T-helper 9 cell (primary cell): ENCODE measurements around the gene FMN1.

Source experiments
- DNase-seq: peaks from one replicate; pipeline ENCODE4 v3.0.0-alpha.2; 2020

The FMN1 gene

DNA sequence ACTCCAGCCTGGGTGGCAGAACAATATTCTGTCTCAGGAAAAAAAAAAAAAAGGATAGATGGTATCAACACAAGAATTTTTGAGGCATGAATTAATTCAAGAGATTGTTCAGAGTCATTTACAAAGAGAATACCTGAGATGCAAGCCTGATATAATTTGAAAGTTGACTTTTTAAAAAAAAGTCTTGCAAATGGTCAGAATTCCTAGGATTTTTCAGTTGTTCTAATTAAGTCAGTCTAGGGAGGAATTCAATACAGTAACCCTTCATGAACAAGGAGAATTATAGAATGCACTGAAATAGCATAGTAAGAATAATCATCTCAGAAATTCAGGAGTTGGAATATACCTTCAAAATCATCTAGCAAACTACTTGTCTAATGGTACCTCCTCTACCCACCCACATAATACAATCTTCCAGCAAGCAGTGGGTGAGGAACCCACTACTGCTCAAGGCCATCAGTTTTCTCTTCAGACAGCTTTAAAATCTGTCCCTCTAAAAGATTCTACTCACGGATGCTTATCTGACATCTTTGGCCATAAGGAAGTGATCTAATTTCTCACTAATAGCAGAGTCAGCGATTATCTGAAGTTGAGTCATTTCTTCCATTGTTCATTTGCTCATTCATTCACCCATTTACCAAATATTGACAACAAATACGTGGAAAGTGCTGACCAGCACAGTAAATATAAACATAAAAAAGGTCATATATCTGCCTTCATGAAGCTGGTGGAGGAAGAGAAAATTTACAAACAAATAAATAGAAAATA lies 317.1 kb downstream of the FMN1 start:
- DNase-seq: no peak

DNA sequence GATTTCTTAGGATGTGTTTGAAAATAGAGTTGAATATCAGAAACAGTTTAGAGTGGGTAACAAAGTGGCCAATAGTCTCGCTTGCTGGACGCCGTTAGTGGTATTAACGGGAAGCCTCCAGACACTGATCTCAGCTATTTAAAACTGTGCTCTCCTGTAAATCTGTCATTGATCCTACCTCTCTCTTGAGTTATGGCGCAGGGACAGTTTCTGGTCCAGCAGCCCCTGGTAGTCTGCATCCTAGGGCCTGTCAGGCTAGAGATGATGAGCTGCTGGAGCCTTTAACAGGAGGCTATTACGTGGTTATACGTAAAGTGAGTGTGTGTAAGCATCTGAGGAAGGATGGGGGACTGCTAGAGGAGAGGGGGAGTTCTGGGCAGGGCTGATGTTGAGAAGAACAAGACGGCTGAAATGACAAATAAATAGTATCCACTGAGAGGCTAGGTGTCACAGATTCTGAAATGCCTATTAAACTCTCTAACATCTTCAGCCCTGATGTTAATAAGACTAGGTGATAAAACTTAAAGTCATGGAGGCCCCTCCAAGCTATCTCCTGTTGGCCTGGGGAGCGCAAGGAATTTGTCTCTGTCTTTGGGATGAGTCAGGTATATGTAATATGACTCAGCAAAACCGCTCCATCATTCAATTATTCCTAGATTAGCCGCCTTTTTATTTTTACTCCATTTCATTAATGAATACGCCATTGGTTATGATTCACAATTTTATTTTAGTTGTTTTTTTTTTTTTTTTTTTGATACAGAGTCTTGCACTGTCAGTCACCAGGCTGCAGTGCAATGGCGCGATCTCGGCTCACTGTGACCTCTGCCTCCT lies 321.0 kb downstream of the FMN1 start:
- no peak for DNase-seq

DNA sequence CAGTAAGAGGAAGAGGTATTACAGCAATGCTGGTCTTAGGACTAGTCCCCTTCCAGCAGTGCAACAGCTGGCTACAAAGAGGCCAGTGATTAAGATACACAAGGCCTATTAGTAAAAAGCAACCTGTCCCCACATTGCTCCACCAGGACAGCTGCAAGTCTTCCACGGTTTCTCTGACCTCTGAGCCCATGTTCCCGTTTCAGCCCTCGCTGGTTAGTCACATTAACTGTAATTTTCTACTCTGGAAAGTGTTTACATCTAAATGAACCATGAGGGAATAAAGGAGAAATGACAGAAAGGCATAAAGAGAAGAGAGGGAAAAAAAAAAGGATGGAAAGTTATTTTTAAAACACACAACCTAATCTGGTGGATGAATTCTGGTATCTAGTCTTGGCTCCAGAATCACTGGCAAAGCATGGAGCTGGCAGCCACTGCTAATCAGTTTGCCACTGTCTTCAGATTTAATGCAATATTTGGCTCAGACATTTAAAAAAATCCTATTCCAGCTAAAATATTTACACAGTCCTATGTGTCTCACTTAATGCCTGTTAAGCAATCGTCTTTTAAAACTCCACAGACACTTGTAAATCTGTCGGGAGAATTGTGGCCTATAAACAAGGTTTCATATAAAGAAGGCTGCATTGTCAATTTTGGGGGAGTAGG lies 321.8 kb downstream of the FMN1 start:
- DNase-seq: no peak

DNA sequence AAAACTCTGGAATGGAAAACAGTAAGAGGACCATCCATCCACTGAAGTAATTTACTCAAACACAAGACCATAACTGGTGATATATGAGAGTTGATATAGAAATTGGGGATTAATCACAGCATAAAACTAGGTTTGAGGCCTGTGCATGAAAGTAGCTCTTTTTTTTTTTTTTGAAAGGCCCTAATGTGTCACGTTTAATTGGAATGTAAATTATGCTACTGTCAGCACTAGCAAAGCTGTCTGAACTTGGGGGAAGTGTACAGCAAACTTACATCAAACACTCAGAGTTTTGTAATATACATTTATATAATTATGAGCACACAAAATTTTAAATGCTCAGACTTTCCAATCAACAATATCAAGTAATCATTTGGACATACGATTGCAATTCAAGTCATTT lies 322.6 kb downstream of the FMN1 start:
- DNase-seq: no peak

DNA sequence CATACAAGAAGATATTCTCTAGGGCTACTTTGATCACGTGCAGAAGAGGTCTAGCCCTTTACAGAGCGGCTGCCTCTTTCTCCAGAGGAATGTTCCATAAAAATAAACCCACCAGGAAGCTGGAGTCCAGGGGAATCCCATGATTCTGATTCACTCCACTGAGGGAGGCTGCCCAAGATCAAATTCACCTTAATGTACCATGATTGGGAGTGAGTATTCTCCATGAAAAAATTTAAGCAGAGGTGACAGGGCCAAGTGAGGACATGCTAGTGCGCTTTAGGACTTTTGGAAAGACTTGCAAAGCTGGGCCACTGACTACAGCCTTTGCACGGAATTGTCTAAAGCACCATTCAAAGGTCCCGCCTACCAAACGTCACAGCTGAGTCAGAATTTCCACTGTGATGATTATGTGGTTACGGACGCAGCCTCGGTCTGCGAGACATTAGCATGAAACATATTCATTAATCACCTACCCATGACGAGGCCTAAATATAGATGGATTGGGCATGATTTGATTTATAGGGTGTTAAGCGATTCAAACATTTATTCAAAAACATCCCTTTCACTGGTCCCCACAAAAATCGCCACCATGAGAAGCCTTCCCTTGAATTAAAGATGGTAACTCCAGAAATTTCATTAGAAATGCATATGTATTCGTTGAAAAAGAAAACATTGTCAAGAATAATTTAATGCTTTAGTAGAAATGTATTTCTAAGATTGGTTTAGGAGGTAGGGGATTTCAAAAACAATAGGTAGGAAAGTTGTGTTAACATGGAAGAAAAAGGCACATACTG lies 324.1 kb downstream of the FMN1 start:
- no peak for DNase-seq

DNA sequence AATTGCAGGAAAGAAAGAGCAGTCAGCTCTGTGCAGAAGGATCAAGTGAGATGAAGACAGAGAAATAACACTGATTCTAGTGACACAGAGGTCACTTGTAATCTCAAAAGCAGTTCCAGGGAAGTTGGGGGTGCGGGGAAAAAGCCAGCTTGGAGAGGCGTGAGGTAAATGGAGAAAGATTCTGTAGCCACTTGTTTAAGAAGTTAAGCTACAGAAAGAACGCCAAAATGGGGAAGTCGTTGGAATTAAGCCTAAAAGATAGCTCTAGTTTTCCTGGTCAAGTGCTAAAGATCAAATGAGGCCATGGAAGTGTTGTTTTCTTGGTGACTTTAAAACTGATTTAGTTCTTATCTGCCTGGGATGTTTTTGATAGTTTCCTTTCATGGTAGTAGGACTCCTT lies 324.7 kb downstream of the FMN1 start:
- DNase-seq: no peak

DNA sequence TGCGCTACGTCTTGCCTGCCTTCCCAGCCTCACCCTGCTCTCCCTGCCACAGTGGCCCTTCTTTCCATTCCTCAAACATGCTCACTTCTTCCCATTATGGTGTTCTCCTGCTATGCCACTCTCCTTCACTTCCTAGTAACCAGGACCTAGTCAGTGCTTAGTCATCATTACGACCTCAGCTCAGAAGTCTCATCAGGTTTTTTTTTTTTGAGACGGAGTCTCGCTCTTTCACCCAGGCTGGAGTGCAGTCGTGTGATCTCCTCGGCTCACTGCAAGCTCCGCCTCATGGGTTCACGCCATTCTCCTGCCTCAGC lies 327.2 kb downstream of the FMN1 start:
- DNase-seq: no peak

DNA sequence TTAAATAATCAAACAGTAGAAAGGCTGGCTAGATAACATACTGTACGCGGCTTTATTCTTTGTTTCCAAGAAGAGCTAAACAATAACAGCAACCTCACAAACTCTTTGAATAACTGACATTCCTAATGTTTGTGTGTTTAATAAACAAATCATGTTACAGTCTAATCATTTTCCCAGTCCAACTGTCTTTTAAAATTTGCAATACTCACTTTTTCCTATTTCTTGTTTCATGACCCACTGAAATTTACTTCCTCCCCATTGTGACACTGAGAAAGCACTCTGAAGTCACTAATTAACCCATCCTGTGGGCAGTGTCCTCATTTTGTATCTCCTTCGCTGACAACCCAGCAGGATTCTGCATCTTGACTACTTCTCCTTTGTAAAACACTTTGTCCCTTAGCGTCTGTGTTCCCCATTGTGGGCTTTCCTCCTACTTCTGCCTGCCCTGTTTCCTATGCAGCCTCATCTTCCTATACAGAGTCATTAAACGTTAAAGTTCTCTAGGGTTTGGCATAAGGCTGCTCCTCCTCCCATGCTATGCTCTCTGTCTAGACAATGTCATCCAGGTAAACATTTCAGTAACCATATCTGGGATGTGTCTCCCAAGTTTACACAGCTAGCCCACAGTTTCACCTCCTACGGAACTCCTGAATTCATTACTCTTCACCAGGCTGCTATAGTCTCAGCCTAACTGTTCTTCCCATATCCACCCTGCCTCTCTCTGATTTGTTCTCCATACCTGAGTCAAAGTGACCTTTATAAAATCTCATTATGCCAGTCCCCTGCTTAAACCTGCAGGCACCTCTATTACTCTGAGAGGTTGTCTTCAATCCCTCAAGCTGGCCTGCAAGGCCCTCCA lies 327.8 kb downstream of the FMN1 start:
- no peak for DNase-seq

DNA sequence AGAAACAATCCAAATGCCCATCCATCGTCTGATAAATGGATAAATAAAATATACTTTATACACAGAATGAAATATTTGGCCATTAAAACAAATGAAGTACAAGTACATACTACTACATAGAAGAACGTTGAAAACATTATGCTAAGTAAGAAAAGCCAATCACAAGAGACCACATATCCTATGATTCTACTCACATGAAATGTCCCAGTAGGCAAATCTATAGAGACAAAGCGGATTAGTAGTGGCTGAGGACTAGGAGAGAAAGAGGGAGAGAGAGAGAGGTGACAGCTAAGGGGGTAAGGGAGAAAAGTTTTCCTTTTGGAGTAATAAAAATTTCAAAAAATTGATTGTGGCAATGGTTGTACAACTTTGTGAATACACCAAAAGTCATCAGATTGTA lies 329.7 kb downstream of the FMN1 start:
- DNase-seq: no peak

DNA sequence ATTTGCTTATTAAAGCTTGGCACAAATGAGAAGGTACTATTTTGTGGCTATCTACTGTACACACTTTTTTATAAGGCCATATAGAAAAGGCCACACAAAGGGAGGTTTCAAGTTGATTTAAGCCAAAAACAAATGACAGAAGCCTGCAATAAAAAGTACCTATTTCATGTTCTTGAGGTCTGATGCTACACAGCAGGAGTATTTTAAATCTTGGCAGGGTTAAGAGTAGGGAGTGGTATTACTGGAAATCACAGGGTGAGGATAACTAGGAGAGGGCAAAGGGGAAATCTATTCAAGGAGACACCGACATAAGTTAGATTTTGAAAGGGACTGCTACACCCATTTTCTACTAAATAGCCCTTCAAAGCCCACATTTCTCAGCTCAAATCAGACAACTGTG lies 330.5 kb downstream of the FMN1 start:
- no peak for DNase-seq

DNA sequence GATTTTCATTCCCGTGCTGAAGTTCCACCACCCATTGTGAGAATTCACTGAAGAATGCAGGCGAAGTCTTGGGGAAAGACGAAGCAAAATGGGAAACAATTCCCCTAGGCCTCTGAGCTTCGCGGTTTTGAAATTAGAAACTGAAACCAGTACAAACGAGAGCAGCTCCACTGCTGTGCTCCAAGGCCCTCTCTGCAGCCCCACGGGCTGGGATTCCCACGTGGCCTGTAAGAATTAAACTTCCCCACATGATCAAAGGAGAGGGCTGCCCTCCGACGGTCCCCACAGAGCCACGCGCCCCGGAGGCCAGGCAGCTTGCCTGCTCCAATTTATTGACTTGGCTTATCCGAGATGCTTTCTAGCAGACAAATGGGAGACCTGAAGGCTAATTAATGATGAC lies 332.8 kb downstream of the FMN1 start:
- DNase-seq: no peak

DNA sequence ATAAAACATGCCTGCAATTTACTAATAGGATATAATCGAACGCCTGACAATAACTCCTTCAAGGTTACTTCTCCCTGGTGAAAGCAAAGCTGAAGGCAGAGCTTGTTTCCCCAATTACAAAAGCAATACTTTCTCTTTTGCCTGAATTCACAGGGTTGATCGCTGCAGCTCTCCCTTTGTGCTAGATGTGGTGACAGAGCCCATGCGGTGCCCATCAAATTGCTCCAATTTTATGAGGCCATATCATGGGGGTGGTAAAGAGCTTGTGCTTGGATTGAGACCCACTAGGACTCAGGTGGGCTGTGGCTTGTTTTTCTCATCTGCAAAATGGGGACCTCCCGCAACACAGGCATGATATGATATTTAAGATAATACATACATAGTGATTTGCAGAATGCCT lies 333.3 kb downstream of the FMN1 start:
- DNase-seq: no peak

DNA sequence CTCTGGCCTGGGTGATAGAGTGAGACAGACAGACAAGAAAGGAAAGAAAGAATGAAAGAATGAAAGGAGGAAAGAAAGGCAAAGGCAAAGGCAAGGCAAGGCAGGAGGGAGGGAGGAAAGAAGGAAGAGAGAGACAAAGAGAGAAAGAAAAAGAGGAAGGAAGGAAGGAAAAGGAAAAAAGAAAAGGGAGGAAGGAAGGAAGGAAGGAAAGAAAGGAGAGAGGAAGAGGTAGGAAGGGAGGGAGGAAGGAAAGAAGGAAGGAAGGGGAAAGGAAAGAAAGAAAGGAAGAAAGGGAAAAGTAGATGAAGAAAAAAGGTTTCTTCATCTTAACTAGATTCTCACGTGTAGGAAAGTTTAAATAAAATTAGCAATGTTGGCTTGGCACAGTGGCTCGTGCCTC lies 334.5 kb downstream of the FMN1 start:
- no peak for DNase-seq

DNA sequence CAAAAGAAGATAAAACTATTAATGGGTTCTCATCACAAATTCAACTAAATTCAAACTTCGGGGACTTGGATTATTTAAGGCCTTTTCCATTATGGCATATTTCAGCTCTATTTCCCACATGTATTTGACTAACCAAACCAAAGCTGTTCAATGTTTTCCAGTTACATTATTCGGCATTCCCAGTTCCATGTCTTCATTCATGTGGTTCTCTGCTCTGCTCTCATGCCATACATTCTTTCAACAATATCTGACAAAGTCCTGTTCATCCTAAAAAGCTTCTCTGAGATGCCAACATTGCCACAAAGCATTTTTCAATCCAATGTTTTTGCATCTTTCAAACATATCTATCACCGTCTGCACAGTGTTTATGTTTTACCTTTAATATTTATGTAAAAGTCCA lies 335.3 kb downstream of the FMN1 start:
- DNase-seq: no peak

DNA sequence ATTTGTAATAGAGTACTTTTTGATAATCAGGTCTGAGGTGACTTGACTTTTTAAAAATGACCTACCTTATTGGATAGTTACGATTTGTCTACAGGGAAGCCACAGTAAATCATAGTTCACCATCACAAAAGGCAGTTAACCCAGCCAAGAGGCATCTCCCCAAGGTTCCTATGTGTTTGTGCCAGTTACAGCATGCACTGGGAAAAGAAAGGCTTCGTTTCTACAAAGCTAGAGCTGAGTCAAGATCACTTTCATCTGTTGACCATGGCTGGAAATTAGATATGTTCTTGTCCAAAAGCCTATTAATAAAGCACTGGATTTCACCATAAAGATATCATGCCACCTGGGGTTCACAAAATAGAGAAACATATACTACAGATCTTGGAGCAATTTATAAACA lies 336.8 kb downstream of the FMN1 start:
- no peak for DNase-seq

DNA sequence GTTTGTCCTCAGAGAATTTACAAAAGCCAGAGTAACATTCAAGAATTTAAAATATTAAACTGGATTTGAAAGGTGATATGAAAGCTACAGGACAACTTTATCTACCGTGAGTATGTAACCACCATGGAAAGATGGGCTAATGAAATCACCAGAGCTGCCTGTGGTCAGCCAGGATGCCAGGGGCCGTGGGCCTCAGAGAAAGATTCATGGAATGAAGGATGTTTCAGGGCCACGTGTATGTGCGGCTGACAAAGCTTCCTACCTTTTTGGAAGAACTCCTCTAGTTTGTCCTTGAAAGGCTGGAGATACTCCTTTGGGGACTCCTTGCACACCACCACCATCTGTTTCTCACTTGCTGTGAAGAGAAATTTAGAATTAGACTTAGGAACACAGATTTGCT lies 337.8 kb downstream of the FMN1 start:
- no peak for DNase-seq

DNA sequence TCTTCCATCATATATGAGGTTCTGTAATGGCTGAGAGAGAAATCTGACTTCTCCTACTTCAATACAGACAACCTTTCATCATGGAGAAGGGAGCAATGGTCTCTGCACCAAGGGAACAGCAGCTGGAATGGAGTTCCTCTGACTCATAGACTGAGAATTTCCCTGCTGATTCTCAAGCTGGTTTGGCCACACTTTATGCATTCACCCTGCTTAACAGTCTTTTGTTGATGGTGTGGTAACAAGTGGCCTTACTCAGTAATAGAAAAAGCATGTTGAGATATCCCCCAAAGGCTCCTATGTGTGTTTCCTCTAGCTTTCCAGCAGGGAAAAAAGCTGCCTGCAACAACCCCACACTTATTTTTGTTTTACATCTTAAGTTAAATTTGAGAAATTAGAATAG lies 338.6 kb downstream of the FMN1 start:
- DNase-seq: no peak

DNA sequence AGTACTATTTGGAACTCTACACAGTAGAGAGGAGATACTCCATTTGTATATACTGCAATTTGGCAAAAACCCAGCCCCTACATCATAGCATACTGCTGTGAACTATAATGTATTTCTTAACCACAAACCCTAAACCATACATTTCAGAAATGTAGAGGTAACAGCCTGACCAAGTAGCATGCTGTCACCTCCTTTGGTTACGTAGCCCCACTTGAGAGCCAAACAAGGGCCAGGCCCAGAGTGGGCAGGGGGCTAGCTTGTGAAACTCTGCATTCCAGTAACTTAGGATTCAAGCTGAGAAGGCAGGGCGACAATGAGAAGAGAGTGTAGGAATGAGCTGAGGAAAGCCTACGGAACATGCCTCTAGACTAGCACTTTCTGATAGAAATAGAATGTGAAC lies 340.9 kb downstream of the FMN1 start:
- DNase-seq: no peak

DNA sequence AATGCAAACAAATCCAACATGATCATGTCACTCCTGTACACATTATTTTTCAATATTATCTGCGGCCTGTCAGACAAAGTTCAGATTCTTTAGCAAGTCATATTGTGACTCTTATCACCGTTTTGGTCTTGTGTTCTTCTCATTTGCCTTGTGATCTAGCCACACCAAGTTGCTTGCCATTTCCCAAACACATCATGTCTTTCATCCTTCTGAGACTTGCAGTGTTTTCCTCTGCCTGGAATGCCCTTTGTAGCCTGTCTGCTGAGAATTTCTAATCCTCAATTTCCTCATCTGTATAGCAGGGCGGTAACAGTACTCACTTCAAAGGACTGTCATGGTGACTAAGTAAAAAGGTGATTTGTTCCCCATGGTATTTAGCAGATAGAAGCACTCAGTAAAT lies 341.7 kb downstream of the FMN1 start:
- no peak for DNase-seq

DNA sequence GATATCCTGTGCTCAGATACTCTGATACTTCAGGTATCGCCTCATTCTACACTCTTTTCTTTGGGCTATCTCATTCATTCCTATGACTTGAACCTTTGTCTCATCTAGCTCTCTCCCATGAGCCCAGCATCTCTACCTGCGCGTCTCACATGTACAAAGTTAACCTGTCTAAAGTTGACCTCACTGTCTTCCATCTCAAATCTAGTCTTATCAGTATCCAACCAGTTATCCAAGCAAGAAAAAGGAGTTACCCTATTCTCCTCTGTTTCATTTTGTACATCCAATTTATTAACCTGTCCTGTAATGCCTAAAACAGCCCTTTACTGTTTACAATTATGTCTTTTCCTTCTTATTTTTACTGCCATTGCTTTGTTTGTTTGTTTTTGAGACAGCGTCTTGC lies 342.5 kb downstream of the FMN1 start:
- no peak for DNase-seq

DNA sequence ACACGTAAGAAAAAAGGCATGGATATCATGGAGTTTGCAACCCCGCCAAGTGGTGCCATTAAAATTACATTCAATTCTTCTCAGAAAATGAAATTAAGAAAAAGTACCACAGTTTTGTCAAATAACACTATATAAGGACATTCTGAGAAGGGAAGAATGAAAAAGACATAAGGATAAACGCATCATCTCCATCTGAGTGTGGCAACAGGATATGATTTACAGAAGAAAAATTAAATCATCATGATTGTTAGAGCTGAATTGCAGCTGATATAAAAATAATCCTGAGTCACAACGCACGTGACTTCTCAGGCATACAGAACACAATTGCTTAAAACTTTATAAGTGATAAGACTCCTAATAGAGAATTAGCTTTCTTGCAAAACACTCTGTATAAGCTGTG lies 342.9 kb downstream of the FMN1 start:
- no peak for DNase-seq
